ENCODE results near the gene SLC6A6.
"Not testable (repeated sequence)": the region's sequence is repeated elsewhere in the genome, so short reads cannot be mapped to it uniquely, and the experiment has no call there.

The SLC6A6 gene

GRCh38 chr3:14510838-14511622 lies 108.6 kb downstream of the SLC6A6 start:
- DNase-seq, result no peak

- no peak for DNase-seq
Measured at GRCh38 chr3:14511623-14512280, 109.3 kb downstream of the SLC6A6 start.

- no peak for DNase-seq
Measured at GRCh38 chr3:14512281-14512941, 110.0 kb downstream of the SLC6A6 start.

GRCh38 chr3:14512942-14513327 lies 110.5 kb downstream of the SLC6A6 start:
- no peak for DNase-seq

- no peak for DNase-seq
Measured at GRCh38 chr3:14513566-14514322, 111.3 kb downstream of the SLC6A6 start.

- no peak for DNase-seq
Measured at GRCh38 chr3:14514323-14514720, 111.9 kb downstream of the SLC6A6 start.

GRCh38 chr3:14515526-14515925 lies 113.1 kb downstream of the SLC6A6 start:
- DNase-seq, result not testable (repeated sequence)

- DNase-seq, result no peak
Measured at GRCh38 chr3:14516738-14517345, 114.4 kb downstream of the SLC6A6 start.

GRCh38 chr3:14517601-14518431 lies 115.4 kb downstream of the SLC6A6 start:
- DNase-seq, result no peak

GRCh38 chr3:14518432-14518802 lies 116.0 kb downstream of the SLC6A6 start:
- DNase-seq, result no peak

- no peak for DNase-seq
Measured at GRCh38 chr3:14518893-14519292, 116.5 kb downstream of the SLC6A6 start.

GRCh38 chr3:14519406-14519805 lies 117.0 kb downstream of the SLC6A6 start:
- no peak for DNase-seq

- DNase-seq, result no peak
Measured at GRCh38 chr3:14520149-14520548, 117.7 kb downstream of the SLC6A6 start.

GRCh38 chr3:14520967-14521366 lies 118.6 kb downstream of the SLC6A6 start:
- DNase-seq, result no peak

GRCh38 chr3:14521611-14522010 lies 119.2 kb downstream of the SLC6A6 start:
- DNase-seq, result no peak

GRCh38 chr3:14522129-14522691 lies 119.8 kb downstream of the SLC6A6 start:
- DNase-seq, result no peak

GRCh38 chr3:14522768-14523167 lies 120.4 kb downstream of the SLC6A6 start:
- no peak for DNase-seq

- DNase-seq, result no peak
Measured at GRCh38 chr3:14523792-14524191, 121.4 kb downstream of the SLC6A6 start.

GRCh38 chr3:14524311-14524711 lies 121.9 kb downstream of the SLC6A6 start:
- DNase-seq, result no peak

GRCh38 chr3:14524920-14525660 lies 122.7 kb downstream of the SLC6A6 start:
- no peak for DNase-seq

All from NCI-H446 treated with DMSO at 0.1 percent for 48 hours (cell line).